Gastrocnemius medialis (tissue), 4 donors: ENCODE results near the gene ARL15. TPM values are rescaled to one million over a fixed set of nuclear protein-coding genes. Genes with fewer than 3 reads are reported as not detected.

Source experiments
- ATAC-seq, 2 donors: fragments of 150-250 bp; one replicate each; pipeline ENCODE4 v1.9.1; 2016
- DNase-seq, 2 donors: peaks; one replicate each; pipeline ENCODE4 v3.0.0-alpha.2; 2019
- H3K27ac ChIP-seq, 4 donors: fragments of 200-600 bp; sonication (generic); 1 replicate in 1 of 4; 2 replicates in 3 of 4; pipeline ENCODE4 v1.5.1; 2016 to 2018; ENCODE audit warnings: mild to moderate bottlenecking in 2 of 4, moderate library complexity in 1 of 4
- H3K27me3 ChIP-seq, 3 donors: fragments of 200-600 bp; sonication (generic) in 2 of 3; 1 replicate in 1 of 3; 2 replicates in 2 of 3; pipeline versions ENCODE4 v1.5.1 to v1.6.0; 2016 to 2019; ENCODE audit warnings: mild to moderate bottlenecking in 1 of 3, moderate library complexity in 1 of 3
- H3K36me3 ChIP-seq, 2 donors: fragments of 200-600 bp; sonication (generic) in 1 of 2; one replicate each; pipeline ENCODE4 v1.5.1; 2017 to 2018
- H3K4me1 ChIP-seq, 2 donors: fragments of 200-600 bp; sonication (generic) in 1 of 2; one replicate each; pipeline ENCODE4 v1.5.1; 2016 to 2017; ENCODE audit warnings: mild to moderate bottlenecking in 2 of 2
- H3K4me3 ChIP-seq, 4 donors: fragments of 200-600 bp; sonication (generic) in 3 of 4; 1 replicate in 1 of 4; 2 replicates in 3 of 4; pipeline ENCODE4 v1.5.1; 2016 to 2019; ENCODE audit warnings: mild to moderate bottlenecking in 2 of 4
- H3K9me3 ChIP-seq, 3 donors: fragments of 200-600 bp; sonication (generic) in 2 of 3; 1 replicate in 1 of 3; 2 replicates in 2 of 3; pipeline ENCODE4 v1.5.1; 2016 to 2019
- POLR2A ChIP-seq, 2 donors: fragments of 450-650 bp; IDR thresholded peaks; one replicate each; pipeline ENCODE4 v1.6.1; 2017; ENCODE audit warnings: antibody characterized with exemption in 2 of 2, mild to moderate bottlenecking in 2 of 2, moderate library complexity in 2 of 2
- in situ Hi-C, 4 donors: fragments of 200-750 bp; cut with MboI; loops; one replicate each; pipeline versions ENCODE4 v1.15.0 to v1.8.0; 2017; ENCODE audit warnings: low sequenced_read_pairs in 4 of 4
- intact Hi-C: fragments of 100-400 bp; cut with DNase I; formaldehyde crosslinking; loops from one replicate; pipeline ENCODE4 v1.15.1; 2023; ENCODE audit warnings: low total_unique reads
- total RNA-seq, 4 donors: library from RNA; depleted of rRNA; stranded (reverse); fragments of >200 nt; gene quantifications; one replicate each; pipeline versions ENCODE4 v1.1.0 to v1.2.3, GENCODE V29; 2016
- TF ChIP-seq, protein P1 (sequence below), 5 experiments: fragments of 450-650 bp in 3 of 5; fragments of 200-600 bp in 2 of 5; sonication (generic) in 2 of 5; IDR thresholded peaks in 4 of 5; conservative IDR thresholded peaks in 1 of 5; 1 replicate in 4 of 5; 2 replicates in 1 of 5; pipeline ENCODE4 v1.5.1; 2016 to 2019; ENCODE audit warnings: antibody characterized with exemption in 5 of 5, mild to moderate bottlenecking in 3 of 5, moderate library complexity in 3 of 5

The ARL15 gene
- total RNA-seq, 4 donors from 2014 or later, result 1.7 to 5.5 (median 3.2) TPM

DNA sequence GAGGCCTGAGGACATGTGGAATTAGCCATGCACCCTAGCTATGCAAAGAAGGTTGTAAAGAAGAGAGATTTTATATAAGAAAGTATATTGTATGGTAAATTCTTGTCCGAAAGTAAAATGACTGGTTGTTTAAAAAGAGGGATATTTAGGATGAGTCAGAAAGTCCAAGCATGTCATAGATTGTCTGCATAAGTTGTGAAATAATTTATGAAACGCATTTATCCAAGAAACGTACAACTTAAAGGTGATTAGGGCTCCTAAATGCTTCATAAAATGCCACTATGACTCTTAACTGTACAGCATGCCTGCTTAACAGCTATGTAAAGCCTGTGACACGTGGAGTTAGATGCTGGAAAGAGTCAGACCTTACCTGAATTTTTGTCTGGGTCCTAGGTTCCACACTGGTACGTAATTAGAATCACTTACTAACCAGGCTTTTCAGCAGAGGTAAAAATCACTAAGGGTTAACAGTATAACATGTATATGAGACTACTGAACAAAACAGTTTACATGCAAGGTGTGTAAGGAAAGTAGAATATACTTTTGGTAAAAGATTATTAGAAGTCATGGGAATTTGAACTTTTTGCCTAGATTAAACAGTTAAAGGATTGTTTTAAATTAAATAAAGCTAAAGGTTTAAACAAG lies 37.0 kb upstream of the ARL15 start:
- Histone ChIP-seq H3K27me3 (no peaks in the 10 kb centered on the region), H3K36me3 (no peaks in the 10 kb centered on the region), H3K4me1 (no peaks in the 10 kb centered on the region), H3K9me3 (no peaks in the 10 kb centered on the region), H3K4me3 (no peak overlapping the region), H3K27ac (no peak overlapping the region)
- ATAC-seq (no peak), DNase-seq (no peak)
- TF ChIP-seq, protein P1, sequence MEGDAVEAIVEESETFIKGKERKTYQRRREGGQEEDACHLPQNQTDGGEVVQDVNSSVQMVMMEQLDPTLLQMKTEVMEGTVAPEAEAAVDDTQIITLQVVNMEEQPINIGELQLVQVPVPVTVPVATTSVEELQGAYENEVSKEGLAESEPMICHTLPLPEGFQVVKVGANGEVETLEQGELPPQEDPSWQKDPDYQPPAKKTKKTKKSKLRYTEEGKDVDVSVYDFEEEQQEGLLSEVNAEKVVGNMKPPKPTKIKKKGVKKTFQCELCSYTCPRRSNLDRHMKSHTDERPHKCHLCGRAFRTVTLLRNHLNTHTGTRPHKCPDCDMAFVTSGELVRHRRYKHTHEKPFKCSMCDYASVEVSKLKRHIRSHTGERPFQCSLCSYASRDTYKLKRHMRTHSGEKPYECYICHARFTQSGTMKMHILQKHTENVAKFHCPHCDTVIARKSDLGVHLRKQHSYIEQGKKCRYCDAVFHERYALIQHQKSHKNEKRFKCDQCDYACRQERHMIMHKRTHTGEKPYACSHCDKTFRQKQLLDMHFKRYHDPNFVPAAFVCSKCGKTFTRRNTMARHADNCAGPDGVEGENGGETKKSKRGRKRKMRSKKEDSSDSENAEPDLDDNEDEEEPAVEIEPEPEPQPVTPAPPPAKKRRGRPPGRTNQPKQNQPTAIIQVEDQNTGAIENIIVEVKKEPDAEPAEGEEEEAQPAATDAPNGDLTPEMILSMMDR (IDR thresholded peaks at IDR 0.05 in 4 of 5, conservative IDR thresholded peaks at IDR 0.05 in 1 of 5), result no peak
- no peak for TF ChIP-seq POLR2A (IDR thresholded peaks at IDR 0.05)
- intact Hi-C loops (no loop called here), in situ Hi-C loops (no loop called here)

DNA sequence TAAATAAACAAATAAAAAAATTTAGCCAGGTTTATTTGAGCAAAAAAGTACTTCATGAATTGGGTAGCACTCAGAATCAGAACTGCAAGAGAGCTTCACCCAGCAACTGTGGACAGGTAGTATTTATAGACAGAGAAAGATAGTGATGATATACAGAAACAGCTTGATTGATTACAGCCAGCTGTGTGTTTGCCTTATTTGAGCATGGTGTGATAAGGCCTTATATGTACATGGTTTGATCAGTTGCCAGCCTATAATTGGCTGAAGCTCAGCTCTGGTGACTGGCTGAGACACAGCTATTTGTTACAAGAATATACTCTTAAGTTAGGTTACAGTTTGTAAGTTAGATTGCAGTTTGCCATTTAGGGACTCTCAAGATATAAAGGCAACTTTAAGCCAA lies 34.3 kb upstream of the ARL15 start:
- H3K27ac ChIP-seq, result no peak overlapping the region
- in situ Hi-C loops, result no loop called here
- no peak for ATAC-seq

DNA sequence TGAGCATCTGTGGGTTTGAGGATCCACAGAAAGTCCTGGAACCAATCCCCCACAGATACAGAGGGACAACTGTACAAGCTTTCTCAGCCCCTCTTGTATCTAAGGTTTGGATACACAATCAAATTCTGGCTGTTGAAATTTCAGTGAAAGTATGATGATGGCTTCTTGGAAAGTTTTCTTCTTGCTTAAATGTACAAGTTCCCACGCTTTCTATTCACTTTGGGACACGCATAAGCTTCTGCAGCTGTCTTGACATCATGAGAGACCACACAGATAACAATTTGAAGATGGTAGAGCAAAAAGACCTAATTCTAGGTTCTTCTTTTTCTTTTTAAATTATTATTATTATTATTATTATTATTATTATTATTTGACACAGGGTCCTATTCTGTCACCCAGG lies 31.6 kb upstream of the ARL15 start:
- no peaks in the 10 kb centered on the region for H3K4me1 ChIP-seq
- no peak for ATAC-seq
- no peaks in the 10 kb centered on the region for H3K36me3 ChIP-seq
- in situ Hi-C loops (no loop called here), intact Hi-C loops (no loop called here)
- no peak for DNase-seq
- no peaks in the 10 kb centered on the region for H3K9me3 ChIP-seq
- TF ChIP-seq, protein P1 (IDR thresholded peaks at IDR 0.05 in 4 of 5, conservative IDR thresholded peaks at IDR 0.05 in 1 of 5), result no peak
- TF ChIP-seq POLR2A (IDR thresholded peaks at IDR 0.05), result no peak
- no peak overlapping the region for H3K27ac ChIP-seq
- no peaks in the 10 kb centered on the region for H3K27me3 ChIP-seq
- H3K4me3 ChIP-seq, result no peak overlapping the region

More for the DNA sequence above, 34.3 kb upstream of the ARL15 start:
- intact Hi-C loops, result no loop called here
- H3K36me3 ChIP-seq, result no peaks in the 10 kb centered on the region
- DNase-seq, result no peak
- H3K4me1 ChIP-seq, result no peaks in the 10 kb centered on the region
- no peak overlapping the region for H3K4me3 ChIP-seq
- no peak for TF ChIP-seq POLR2A (IDR thresholded peaks at IDR 0.05)
- TF ChIP-seq, protein P1 (IDR thresholded peaks at IDR 0.05 in 4 of 5, conservative IDR thresholded peaks at IDR 0.05 in 1 of 5), result no peak
- H3K9me3 ChIP-seq, result no peaks in the 10 kb centered on the region
- H3K27me3 ChIP-seq, result no peaks in the 10 kb centered on the region

DNA sequence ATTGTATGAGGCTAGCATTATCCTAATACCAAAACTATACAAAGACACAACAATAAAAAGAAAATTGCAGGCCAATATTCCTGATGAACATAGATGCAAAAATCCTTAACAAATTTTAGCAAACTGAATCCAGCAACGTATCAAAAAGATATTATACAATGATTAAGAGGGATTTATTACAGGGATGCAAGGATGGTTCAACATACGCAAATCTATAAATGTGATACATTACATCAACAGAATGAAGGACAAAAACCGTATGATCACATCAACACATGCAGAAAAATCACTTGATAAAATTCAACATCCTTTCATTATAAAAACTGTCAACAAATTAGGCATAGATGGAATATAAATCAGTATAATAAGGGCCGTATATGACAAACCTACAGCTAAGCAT lies 27.1 kb upstream of the ARL15 start:
- no peak overlapping the region for H3K4me3 ChIP-seq
- DNase-seq, result no peak
- in situ Hi-C loops, result no loop called here
- intact Hi-C loops, result no loop called here
- TF ChIP-seq, protein P1 (IDR thresholded peaks at IDR 0.05 in 4 of 5, conservative IDR thresholded peaks at IDR 0.05 in 1 of 5), result no peak
- no peak for TF ChIP-seq POLR2A (IDR thresholded peaks at IDR 0.05)
- no peak for ATAC-seq
- no peak overlapping the region for H3K27ac ChIP-seq
- no peaks in the 10 kb centered on the region for H3K9me3 ChIP-seq
- H3K36me3 ChIP-seq, result no peaks in the 10 kb centered on the region
- no peaks in the 10 kb centered on the region for H3K27me3 ChIP-seq
- H3K4me1 ChIP-seq, result no peaks in the 10 kb centered on the region

DNA sequence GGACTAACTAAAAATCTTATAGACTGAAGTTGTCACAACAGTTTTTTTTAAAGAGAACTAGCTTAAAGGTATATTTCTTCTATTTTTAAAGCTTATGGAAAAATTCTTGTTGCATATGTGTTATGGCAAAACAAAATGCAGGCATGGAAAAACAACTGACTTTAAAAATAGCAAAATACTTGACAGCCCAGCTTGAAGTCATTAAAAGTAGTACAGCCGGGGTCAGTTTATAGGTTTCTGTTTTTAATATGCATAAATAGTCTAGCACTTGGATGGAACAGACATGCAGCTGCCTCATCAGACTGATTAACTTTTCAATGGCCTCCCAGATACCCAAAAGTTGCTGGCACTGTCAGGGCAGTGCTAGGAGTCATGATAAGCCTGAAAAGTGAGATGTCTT lies 22.3 kb upstream of the ARL15 start:
- Histone ChIP-seq H3K27me3 (no peaks in the 10 kb centered on the region), H3K9me3 (no peaks in the 10 kb centered on the region), H3K27ac (no peak overlapping the region), H3K4me1 (no peaks in the 10 kb centered on the region), H3K36me3 (no peaks in the 10 kb centered on the region), H3K4me3 (no peak overlapping the region)
- intact Hi-C loops, result no loop called here
- DNase-seq (no peak), ATAC-seq (no peak)
- in situ Hi-C loops, result no loop called here
- TF ChIP-seq, protein P1 (IDR thresholded peaks at IDR 0.05 in 4 of 5, conservative IDR thresholded peaks at IDR 0.05 in 1 of 5), result no peak
